Adipose tissue (tissue), 3 donors: ENCODE results near the gene UNC45B. TPM values are rescaled to one million over a fixed set of nuclear protein-coding genes. Genes with fewer than 3 reads are reported as not detected.
"Not testable (repeated sequence)": the region's sequence is repeated elsewhere in the genome, so short reads cannot be mapped to it uniquely, and the experiment has no call there.

Source experiments
- H3K27ac ChIP-seq: one replicate; pipeline ENCODE4 v1.5.1; 2013; ENCODE audit warnings: low read depth, low read length
- WGBS, 3 donors: extraction: QIAGEN DNeasy Blood & Tissue Kit; methylation state at CpG; one replicate each; pipeline ENCODE4 v1.1.7; 2013; 5-methylcytosine and 5-hydroxymethylcytosine counted together
- polyA plus RNA-seq, 3 donors: library from polyadenylated mRNA; stranded (reverse); fragments of 200-250 nt; gene quantifications; one replicate each; pipeline ENCODE4 v1.2.3, GENCODE V29; 2013
- donor health status: healthy with polysubstance abuse.
- donor health status: Bipolar disorder and iron deficiency.
- donor health status: healthy.

The UNC45B gene
- polyA plus RNA-seq, 3 donors: under 0.01 to 0.03 (median 0.02) TPM

DNA sequence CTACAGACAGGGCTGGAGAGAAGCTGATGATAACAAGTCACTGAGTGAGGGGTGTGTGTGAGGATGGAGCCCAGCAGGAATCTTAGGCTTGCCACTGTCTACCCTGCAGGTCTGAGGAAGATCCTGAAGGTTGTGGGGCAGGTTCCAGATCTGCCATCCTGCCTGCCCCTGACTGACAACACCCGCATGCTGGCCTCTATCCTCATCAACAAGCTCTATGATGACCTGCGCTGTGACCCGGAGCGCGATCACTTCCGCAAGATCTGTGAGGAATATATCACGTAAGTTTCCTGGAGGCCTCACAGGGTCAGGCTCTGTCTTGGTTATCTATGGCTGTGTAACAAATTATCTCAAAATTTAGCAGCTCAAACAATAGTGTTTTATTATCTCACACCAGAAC, 16.3 kb downstream of the UNC45B start:
- 95 to 96% (median 96%) methylated on average over 7 of the region's 7 CpGs for WGBS, 3 donors
- H3K27ac ChIP-seq: no peak overlapping the region

GRCh38 chr17:35164716-35165115, 17.1 kb downstream of the UNC45B start:
- 81 to 87% (median 84%) methylated on average over 5 of the region's 5 CpGs for WGBS, 3 donors
- no peak overlapping the region for H3K27ac ChIP-seq

DNA sequence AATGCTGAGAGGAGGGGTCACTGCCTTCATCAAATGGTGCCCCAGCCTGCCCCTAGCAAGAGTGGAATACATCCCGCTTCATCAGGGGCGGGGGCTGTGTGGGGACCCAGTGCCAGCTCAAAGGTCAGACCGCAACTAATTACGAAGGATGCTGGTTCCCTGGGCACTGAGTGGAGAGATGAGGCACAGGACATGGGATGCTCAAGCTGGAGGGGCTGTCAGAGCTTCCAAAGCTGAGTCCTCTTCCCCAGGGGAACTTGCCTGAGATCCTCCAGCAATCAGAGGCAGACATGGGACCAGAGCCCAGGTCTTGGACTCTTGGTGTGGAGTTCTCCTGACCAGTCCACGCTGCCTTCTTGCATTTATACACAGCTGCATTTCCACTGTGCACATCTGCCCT, 18.9 kb downstream of the UNC45B start:
- 66 to 77% (median 67%) methylated on average over 5 of the region's 5 CpGs for whole genome bisulfite sequencing, 3 donors
- no peak overlapping the region for H3K27ac ChIP-seq

GRCh38 chr17:35167046-35167445, 19.4 kb downstream of the UNC45B start:
- 49 to 67% (median 57%) methylated on average over 3 of the region's 3 CpGs for WGBS, 3 donors
- no peak overlapping the region for H3K27ac ChIP-seq

GRCh38 chr17:35167666-35168065, 20.0 kb downstream of the UNC45B start:
- WGBS, 3 donors: 84 to 93% (median 87%) methylated on average over 1 of the region's 1 CpG
- H3K27ac ChIP-seq: no peak overlapping the region

GRCh38 chr17:35169835-35170363, 22.3 kb downstream of the UNC45B start:
- WGBS, 3 donors: 81 to 91% (median 90%) methylated on average over 17 of the region's 17 CpGs
- H3K27ac ChIP-seq: no peak overlapping the region

DNA sequence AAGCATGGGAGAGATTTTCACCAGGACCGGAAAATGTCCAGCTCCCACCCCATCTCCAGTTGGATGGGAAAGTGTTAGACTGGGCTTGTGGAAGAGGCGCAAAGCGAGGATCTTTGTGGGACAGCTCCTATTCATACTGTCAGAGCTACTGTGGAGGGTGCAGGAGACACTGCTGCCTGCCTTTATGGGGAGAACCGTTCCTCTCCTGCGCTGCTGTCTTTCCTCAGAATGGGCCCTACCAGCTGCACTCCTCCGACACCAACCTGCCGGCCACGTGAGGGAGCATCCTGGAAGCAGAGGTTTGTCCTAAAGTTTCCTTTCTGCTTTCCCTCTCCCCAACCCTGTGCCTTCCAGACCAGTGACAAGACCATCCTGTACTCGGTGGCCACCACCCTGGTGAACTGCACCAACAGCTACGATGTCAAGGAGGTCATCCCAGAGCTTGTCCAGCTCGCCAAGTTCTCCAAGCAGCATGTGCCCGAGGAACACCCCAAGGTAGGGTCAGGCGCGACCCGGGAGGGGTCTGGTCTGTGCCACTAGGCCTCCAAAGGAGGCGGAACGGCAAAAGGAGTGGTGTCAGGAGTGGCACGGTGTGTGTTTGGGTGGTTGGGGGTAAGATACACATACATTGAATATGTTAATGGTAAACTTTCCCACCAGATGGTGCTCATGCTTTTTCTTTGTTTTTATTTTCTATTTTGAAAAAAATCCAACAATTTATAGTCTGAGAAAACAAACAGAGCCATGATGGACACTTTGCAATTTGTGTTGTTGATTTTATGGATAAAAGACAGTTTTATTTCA, 23.6 kb downstream of the UNC45B start:
- no peak overlapping the region for H3K27ac ChIP-seq
- 64 to 73% (median 67%) methylated on average over 18 of the region's 18 CpGs for WGBS, 3 donors

GRCh38 chr17:35171834-35172233, 24.2 kb downstream of the UNC45B start:
- no peak overlapping the region for H3K27ac ChIP-seq
- 38 to 53% (median 48%) methylated on average over 2 of the region's 2 CpGs for WGBS, 3 donors

GRCh38 chr17:35172321-35172720, 24.7 kb downstream of the UNC45B start:
- 62 to 91% (median 88%) methylated on average over 3 of the region's 3 CpGs for whole genome bisulfite sequencing, 3 donors
- H3K27ac ChIP-seq: not testable (repeated sequence)

DNA sequence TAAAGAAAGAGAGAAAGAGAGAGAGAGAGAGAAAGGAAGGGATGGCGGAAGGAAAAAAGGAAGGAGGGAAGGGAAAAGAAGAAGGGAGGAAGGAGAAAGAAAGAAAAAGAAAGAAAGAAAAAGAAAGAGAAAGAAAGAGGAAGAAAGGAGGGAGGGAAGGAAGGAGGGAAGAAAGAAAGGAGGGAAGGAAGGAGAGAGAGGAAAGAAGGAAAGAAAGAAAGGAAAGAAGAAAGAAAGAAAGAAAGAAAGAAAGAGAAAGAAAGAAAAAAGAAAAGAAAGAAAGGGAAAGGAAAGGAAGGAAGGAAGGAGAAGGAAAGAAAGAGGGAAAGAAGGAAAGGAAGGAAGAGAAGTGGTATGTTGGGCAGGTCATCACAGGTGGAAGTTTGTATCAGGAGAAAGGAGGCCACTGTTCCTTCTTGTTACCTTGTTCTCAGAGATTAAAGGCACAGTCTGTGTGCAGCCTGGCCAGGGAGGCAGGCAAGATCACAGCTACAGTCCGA, 27.3 kb downstream of the UNC45B start:
- no peak overlapping the region for H3K27ac ChIP-seq
- WGBS, 3 donors: 71 to 87% (median 78%) methylated on average over 2 of the region's 2 CpGs

DNA sequence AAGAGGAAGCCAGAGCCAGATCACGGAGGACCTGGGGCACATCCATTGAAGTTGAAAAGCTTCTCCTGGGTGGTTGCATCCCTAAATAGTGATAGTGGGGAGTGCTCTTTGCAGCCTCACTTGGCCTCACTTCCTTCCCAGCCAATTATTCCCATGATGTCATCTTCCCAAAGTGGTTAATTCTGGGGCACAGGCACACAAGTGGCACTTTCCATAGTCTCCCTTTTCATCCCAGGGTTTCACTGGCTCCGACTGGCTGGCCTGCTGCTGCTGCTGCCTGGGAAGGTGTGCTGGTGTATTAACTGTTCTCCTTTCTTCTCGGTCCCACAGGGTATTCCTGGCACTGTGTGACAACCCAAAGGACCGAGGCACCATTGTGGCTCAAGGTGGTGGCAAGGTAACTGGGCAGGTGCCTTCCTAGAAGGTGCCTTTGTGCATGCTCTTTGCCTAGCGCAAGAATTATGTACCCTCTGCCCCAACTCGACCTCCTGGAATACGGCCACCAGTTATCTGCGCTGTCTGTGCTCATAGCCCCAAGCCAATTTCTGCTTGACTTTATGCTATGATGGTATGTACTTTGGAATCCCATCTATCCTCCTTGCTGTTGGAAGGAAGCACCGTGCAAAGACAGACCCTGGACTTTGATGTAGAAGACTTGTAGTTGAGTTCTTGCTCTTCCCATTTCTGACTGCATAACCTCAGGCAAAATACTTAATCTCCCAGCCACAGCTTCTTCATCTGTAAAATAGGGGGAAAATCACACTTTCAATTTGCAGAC, 28.2 kb downstream of the UNC45B start:
- H3K27ac ChIP-seq: no peak overlapping the region
- 74 to 87% (median 86%) methylated on average over 9 of the region's 9 CpGs for whole genome bisulfite sequencing, 3 donors

DNA sequence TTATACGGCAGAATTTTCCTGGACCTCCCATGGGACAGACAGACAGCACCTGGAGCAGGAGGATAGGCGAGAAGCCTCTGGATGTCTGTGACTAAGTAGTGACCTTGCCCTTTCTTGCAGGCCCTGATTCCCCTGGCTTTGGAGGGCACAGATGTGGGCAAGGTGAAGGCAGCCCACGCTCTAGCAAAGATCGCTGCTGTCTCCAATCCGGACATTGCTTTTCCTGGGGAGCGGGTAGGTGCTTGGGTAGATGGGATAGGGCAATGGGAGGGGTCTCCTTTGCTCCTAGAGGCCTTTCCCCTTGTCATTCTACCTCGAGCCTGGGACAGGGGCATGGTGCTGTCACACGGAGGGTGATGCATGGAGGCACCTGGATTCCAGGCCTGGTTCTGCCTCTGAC, 29.3 kb downstream of the UNC45B start:
- H3K27ac ChIP-seq: no peak overlapping the region
- 60 to 76% (median 75%) methylated on average over 8 of the region's 8 CpGs for WGBS, 3 donors

DNA sequence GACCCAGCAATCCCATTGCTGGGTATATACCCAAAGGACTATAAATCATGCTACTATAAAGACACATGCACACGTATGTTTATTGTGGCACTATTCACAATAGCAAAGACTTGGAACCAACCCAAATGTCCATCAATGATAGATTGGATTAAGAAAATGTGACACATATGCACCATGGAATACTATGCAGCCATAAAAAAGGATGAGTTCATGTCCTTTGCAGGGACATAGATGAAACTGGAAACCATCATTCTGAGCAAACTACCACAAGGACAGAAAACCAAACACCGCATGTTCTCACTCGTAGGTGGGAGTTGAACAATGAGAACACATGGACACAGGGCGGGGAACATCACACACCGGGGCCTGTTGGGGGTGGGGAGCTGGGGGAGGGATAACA, 31.8 kb downstream of the UNC45B start:
- 93 to 98% (median 97%) methylated on average over 5 of the region's 5 CpGs for WGBS, 3 donors
- H3K27ac ChIP-seq: not testable (repeated sequence)

DNA sequence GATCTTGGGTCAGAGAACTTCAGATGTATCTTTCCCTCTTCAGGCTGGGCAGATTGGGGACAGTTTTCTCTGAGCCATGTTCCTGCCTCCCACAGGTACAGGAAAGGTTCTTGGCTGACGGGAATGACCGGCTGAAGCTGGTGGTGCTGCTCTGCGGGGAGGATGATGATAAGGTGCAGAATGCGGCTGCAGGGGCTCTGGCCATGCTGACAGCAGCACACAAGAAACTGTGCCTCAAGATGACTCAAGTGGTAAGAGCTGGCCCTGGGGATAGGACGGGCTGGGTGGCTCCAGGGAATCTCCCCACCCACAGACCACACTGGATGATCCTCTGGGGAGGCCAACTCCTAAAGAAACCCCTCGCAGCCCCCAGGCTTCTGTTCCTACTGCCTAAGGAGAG, 35.7 kb downstream of the UNC45B start:
- H3K27ac ChIP-seq: no peak overlapping the region
- WGBS, 3 donors: 55 to 69% (median 58%) methylated on average over 6 of the region's 6 CpGs

DNA sequence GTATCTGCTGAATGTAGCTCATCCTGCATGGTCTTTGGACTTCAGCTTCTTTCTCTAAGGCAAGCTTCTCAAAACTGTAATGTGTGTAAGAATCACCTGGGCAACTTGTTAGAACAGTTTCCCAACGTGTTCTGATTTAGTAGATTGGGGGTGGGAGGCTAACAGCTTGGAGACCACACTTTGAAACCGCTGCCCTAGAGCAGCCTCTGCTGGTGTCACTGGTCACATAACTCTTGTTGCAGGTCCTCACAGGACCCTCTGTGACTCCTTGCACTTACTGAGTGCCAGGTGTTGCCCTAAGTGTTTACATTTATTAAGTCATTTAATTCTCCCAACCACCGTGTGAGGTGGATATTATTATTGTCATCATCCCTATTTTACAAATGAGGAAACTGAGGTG, 36.7 kb downstream of the UNC45B start:
- no peak overlapping the region for H3K27ac ChIP-seq
- WGBS, 3 donors: 49 to 65% (median 55%) methylated on average over 3 of the region's 3 CpGs

DNA sequence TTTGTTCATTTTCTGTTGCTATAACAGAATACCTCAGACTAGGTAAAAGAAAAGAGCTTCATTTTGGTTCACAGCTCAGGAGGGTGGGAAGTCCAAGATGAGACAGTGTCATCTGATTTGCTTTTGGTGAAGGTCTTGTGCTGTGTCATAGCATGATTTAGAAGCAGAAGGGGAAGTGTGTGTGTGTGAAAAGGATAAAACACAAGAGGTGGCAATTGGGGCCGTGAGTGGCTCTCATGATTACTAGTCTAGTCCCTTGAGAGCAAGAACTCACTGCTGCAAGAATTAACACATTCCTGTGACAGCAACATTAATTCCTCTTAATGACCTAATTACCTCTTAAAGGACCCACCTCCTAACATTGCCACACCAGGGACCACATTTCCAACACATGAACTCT, 38.2 kb downstream of the UNC45B start:
- WGBS, 3 donors: 15 to 42% (median 38%) methylated on average over 1 of the region's 1 CpG

GRCh38 chr17:35187481-35187880, 39.9 kb downstream of the UNC45B start:
- H3K27ac ChIP-seq: no peak overlapping the region
- 80 to 90% (median 89%) methylated on average over 2 of the region's 2 CpGs for WGBS, 3 donors

More for the DNA sequence above, 38.2 kb downstream of the UNC45B start:
- H3K27ac ChIP-seq: no peak overlapping the region

DNA sequence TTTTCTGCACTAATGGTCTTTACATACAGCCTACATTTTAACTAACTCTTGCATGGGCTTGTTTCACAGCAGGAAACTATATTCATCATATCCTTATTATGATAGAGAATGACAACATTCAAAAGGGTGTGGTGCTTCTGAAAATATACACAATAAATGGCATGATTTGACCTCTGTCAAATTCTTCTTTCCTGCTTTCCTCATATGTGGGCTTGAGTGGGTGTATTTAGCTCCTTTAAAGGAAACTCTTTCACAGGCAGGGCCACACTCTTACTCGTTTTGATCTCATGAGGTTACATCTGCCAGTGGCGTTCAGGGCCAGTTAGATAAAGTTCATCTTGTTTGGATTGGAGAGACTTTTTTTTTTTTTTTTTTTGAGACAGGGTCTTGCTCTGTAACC, 40.5 kb downstream of the UNC45B start:
- WGBS, 3 donors: 29 to 57% (median 50%) methylated on average over 2 of the region's 2 CpGs
- H3K27ac ChIP-seq: no peak overlapping the region

DNA sequence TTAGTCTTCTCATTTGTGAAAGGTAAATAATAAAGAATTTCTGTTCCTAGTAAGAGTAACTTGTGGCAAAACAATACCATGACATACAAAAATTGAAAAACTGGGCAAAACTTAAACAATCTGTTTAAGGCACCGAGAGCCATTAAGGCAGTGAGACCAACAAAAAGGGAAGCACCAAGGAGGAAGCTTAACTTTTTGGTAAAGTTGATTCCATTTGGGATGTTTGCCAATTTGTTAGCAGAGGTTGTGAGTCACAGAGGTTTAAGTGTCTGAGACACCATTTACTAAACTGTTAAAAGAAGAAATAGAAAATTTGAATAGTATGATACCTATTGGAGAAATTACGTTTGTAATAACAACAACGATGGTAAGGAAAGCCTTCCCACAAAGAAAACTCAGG, 41.7 kb downstream of the UNC45B start:
- no peak overlapping the region for H3K27ac ChIP-seq
- 50 to 74% (median 53%) methylated on average over 3 of the region's 3 CpGs for WGBS, 3 donors
